ENCODE measurements around the gene PDE11A.

- TF ChIP-seq CTCF (IDR thresholded peaks at IDR 0.05) (no peak), POLR2A (IDR thresholded peaks at IDR 0.05) (no peak), EP300 (IDR thresholded peaks at IDR 0.05) (no peak)
Observed at GRCh38 chr2:177891533-177891932, 181.0 kb downstream of the PDE11A start.
